Activated naive CD4-positive, alpha-beta T cell treated with anti-CD3 and anti-CD28 coated beads, Interleukin-2, amount 10 ng/mL, durations not matched to agents 7 days and 5 days (primary cell): ENCODE results near the gene CCDC137.
A peak's percentile ranks its signal among the peaks of the same experiment; 100 is the strongest.

Experiments used
- CTCF ChIA-PET: fragments of 350-600 bp; sonication (Branson Sonifier 250); formaldehyde crosslinking; loops from one replicate; lab custom pipeline; 2021; ENCODE audit warnings: antibody characterized with exemption; lab: Charles Lee
- DNase-seq: peaks from one replicate; pipeline ENCODE4 v3.0.0-alpha.2; 2020
- H3K27ac Mint-ChIP-seq: one replicate; pipeline ENCODE4 v1.8.0; 2021; ENCODE audit warnings: mild to moderate bottlenecking, moderate library complexity, mixed read lengths
- H3K27me3 Mint-ChIP-seq: one replicate; pipeline ENCODE4 v1.8.0; 2021; ENCODE audit warnings: mild to moderate bottlenecking, mixed read lengths
- H3K36me3 Mint-ChIP-seq: one replicate; pipeline ENCODE4 v1.8.0; 2021; ENCODE audit warnings: mixed read lengths
- H3K4me1 Mint-ChIP-seq: one replicate; pipeline ENCODE4 v1.8.0; 2021; ENCODE audit warnings: mixed read lengths
- H3K4me3 Mint-ChIP-seq: one replicate; pipeline ENCODE4 v1.8.0; 2021; ENCODE audit warnings: mild to moderate bottlenecking, moderate library complexity, mixed read lengths
- H3K9me3 Mint-ChIP-seq: one replicate; pipeline ENCODE4 v1.8.0; 2021; ENCODE audit warnings: mixed read lengths

The CCDC137 gene

GRCh38 chr17:81644976-81645952 lies 21.3 kb upstream of the CCDC137 start:
- Mint-ChIP-seq H3K4me3 (no peak overlapping the region), H3K27me3 (peaks cover 43% of the 10 kb centered on the region), H3K36me3 (peaks cover 2% of the 10 kb centered on the region), H3K4me1 (no peaks in the 10 kb centered on the region), H3K27ac (no peak overlapping the region), H3K9me3 (peaks cover 6% of the 10 kb centered on the region)
- CTCF ChIA-PET, result no interaction called here
- no peak for DNase-seq

DNA sequence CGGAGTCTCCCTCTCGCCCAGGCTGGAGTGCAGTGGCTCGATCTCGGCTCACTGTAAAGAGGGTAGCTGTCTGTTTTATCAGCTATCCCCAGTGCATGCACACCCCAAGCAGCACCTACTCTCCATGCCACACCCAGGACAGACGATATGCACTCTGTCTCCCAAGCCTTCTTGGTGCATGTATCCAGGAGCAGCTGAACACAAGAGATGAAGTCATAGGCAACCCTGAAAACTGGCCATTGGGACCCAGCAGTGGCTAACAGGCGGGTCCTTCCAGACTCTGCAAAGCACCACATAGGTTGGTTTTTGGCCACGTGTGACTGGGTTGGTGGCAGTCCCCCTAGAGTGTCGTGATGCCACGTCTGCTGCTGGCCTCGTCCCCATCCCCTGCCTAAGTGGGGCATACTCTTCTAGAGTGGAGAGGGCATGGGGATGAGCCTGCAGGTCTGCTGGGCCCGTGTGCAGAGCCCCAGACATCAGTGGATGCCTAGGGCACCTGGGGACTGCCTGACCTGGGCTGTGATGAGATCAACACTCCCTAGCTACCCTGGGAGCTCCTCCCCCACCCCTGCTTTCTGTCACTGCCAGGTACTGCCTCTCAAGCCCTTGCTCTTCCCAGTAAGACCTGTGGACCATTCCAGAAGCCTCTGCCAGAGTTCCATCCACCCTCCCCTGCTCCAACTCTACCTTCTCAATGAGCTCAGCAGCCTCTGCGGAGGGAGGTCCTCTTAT lies 19.5 kb upstream of the CCDC137 start:
- H3K36me3 Mint-ChIP-seq, result peaks cover 2% of the 10 kb centered on the region
- H3K4me1 Mint-ChIP-seq, result peaks cover 5% of the 10 kb centered on the region
- CTCF ChIA-PET, result interaction anchor here (0.6 kb wide), 1 partner anchor 18 kb away, joined by 3 read pairs; no protein-coding TSS in a partner anchor
- H3K4me3 Mint-ChIP-seq, result no peak overlapping the region
- no peak overlapping the region for H3K27ac Mint-ChIP-seq
- H3K27me3 Mint-ChIP-seq, result peaks cover 58% of the 10 kb centered on the region
- no peak for DNase-seq
- peaks cover 6% of the 10 kb centered on the region for H3K9me3 Mint-ChIP-seq

GRCh38 chr17:81647640-81648012 lies 18.9 kb upstream of the CCDC137 start:
- Mint-ChIP-seq H3K4me3 (no peak overlapping the region), H3K4me1 (peaks cover 5% of the 10 kb centered on the region), H3K9me3 (peaks cover 6% of the 10 kb centered on the region), H3K36me3 (peaks cover 2% of the 10 kb centered on the region), H3K27ac (no peak overlapping the region), H3K27me3 (peaks cover 58% of the 10 kb centered on the region)
- DNase-seq, result no peak
- CTCF ChIA-PET, result no interaction called here

- Mint-ChIP-seq H3K4me1 (peaks cover 7% of the 10 kb centered on the region), H3K4me3 (no peak overlapping the region), H3K36me3 (peaks cover 2% of the 10 kb centered on the region), H3K27ac (no peak overlapping the region), H3K27me3 (peaks cover 58% of the 10 kb centered on the region), H3K9me3 (peaks cover 6% of the 10 kb centered on the region)
- no peak for DNase-seq
- CTCF ChIA-PET, result no interaction called here
Measured at GRCh38 chr17:81648013-81648706, 18.4 kb upstream of the CCDC137 start.

DNA sequence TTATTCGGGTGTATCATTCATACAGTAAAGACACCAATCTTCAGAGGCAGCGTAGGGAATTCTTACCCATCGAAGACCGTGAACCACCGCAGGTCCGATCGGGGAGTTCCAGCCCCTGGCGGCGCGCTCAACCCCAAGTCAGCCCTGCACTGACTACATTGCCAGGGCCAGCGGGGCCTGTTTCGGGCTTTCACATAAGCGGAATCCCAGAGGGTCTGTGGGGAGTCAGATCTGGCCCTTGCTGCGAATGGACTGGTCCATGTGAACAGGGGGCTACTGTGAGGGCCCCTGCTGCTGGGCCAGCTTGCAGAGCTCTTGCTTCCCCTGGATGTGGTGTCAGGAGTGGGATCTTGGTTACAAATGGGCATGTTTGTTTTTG lies 17.8 kb upstream of the CCDC137 start:
- Mint-ChIP-seq H3K4me3 (no peak overlapping the region), H3K9me3 (peaks cover 6% of the 10 kb centered on the region), H3K27ac (no peak overlapping the region), H3K27me3 (peaks cover 62% of the 10 kb centered on the region), H3K36me3 (peaks cover 4% of the 10 kb centered on the region), H3K4me1 (peaks cover 12% of the 10 kb centered on the region)
- DNase-seq, result no peak
- CTCF ChIA-PET, result interaction anchor here (0.7 kb wide), 1 partner anchor 1393 kb away, joined by 3 read pairs; no protein-coding TSS in a partner anchor

GRCh38 chr17:81650951-81651350 lies 15.6 kb upstream of the CCDC137 start:
- H3K4me1 Mint-ChIP-seq, result peaks cover 23% of the 10 kb centered on the region
- DNase-seq, result no peak
- peaks cover 4% of the 10 kb centered on the region for H3K36me3 Mint-ChIP-seq
- no peak overlapping the region for H3K4me3 Mint-ChIP-seq
- CTCF ChIA-PET, result interaction anchor here (0.5 kb wide), 1 partner anchor 90 kb away, joined by 3 read pairs; no protein-coding TSS in a partner anchor
- no peak overlapping the region for H3K27ac Mint-ChIP-seq
- peaks cover 6% of the 10 kb centered on the region for H3K9me3 Mint-ChIP-seq
- H3K27me3 Mint-ChIP-seq, result peaks cover 60% of the 10 kb centered on the region

GRCh38 chr17:81651692-81652091 lies 14.8 kb upstream of the CCDC137 start:
- Mint-ChIP-seq H3K4me3 (peak overlapping the region; percentile 45), H3K27ac (no peak overlapping the region), H3K4me1 (peaks cover 26% of the 10 kb centered on the region), H3K36me3 (peaks cover 4% of the 10 kb centered on the region), H3K27me3 (peaks cover 53% of the 10 kb centered on the region), H3K9me3 (peaks cover 6% of the 10 kb centered on the region)
- CTCF ChIA-PET, result no interaction called here
- DNase-seq, result no peak

- peaks cover 4% of the 10 kb centered on the region for H3K36me3 Mint-ChIP-seq
- H3K27me3 Mint-ChIP-seq, result peaks cover 39% of the 10 kb centered on the region
- peaks cover 34% of the 10 kb centered on the region for H3K4me1 Mint-ChIP-seq
- H3K27ac Mint-ChIP-seq, result peak overlapping the region; percentile 88
- peak; percentile 61 for DNase-seq
- peak overlapping the region; percentile 85 for H3K4me3 Mint-ChIP-seq
- CTCF ChIA-PET, result no interaction called here
- H3K9me3 Mint-ChIP-seq, result peaks cover 6% of the 10 kb centered on the region
Measured at GRCh38 chr17:81652906-81653771, 13.4 kb upstream of the CCDC137 start.

DNA sequence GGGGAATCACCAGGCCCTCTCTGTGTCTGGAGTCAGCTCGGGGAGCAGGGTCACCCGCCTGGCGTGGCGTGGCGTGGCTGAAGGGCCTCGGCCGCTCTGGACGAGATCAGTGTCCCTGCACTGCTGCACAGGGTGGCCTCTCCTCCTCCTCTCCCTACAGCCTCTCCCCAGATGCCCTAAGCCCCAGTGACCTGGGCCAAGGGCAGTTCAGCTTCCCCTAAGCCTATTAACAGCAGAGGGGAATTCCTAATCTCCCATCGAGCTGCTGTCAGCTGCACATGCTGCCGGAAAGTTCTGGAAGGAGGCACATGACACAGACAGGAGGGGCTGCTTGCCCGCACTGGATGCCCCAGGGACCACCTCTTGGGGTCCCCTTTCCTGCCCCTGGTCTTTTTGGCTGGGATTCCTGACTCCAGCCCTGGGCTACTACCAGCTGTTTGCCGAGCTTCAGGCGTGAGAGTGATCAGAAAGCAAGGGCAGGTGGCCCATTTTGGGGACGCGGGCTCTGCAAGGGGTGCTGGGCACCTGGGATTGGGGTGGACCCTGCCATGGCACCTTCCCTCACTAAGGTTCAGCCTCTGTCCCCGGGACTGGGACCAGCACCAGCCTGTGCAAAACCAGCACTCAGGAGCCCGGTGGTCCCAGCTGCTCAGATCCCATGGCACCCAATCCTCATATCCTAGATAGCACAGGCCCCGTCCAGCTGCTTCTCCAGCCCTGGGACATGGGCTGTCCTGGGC lies 11.0 kb upstream of the CCDC137 start:
- Mint-ChIP-seq H3K27ac (no peak overlapping the region), H3K4me3 (no peak overlapping the region), H3K36me3 (peaks cover 2% of the 10 kb centered on the region), H3K4me1 (peaks cover 34% of the 10 kb centered on the region), H3K9me3 (no peaks in the 10 kb centered on the region), H3K27me3 (peaks cover 17% of the 10 kb centered on the region)
- no peak for DNase-seq
- CTCF ChIA-PET, result interaction anchor here (1.1 kb wide), 1 partner anchor 10 kb away, joined by 3 read pairs; no protein-coding TSS in a partner anchor

- Mint-ChIP-seq H3K27ac (peak within 1 kb of the TSS; percentile 67), H3K9me3 (no peaks in the 10 kb centered on the region), H3K36me3 (peaks cover 2% of the 10 kb centered on the region), H3K4me1 (peaks cover 36% of the 10 kb centered on the region), H3K4me3 (no peak within 1 kb of the TSS), H3K27me3 (peaks cover 13% of the 10 kb centered on the region)
- DNase-seq, result no peak
- CTCF ChIA-PET, result interaction anchor here (1.1 kb wide), 1 partner anchor 9 kb away, joined by 3 read pairs; no protein-coding TSS in a partner anchor
Measured at GRCh38 chr17:81656118-81656743, 10.3 kb upstream of the CCDC137 start, which contains the start of gene PDE6G. PDE6G (minus strand) TSS chr17:81656542; CDS start chr17:81653305, 3,237 bp downstream.

DNA sequence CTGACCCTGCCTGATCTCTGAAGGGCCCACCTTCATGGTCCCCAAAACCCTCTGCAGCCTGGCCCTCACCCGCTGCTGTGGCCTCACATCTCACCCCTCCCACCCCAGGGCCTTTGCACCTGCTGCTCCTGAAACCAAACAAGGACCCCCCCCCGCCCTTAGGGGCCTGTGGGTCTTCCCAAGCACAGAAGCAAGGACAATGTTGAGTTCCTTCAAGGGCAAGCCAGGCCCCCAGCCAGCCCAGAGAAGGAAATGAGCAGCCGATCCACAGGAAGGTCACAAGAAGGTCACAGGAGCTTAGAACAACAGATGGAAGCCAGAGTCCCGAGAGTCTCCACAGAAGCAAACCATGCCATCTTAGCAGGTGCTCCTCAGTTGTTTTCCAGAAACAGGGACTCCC lies 9.7 kb upstream of the CCDC137 start:
- peaks cover 35% of the 10 kb centered on the region for H3K4me1 Mint-ChIP-seq
- H3K36me3 Mint-ChIP-seq, result peaks cover 2% of the 10 kb centered on the region
- H3K27me3 Mint-ChIP-seq, result peaks cover 7% of the 10 kb centered on the region
- H3K4me3 Mint-ChIP-seq, result no peak overlapping the region
- no peaks in the 10 kb centered on the region for H3K9me3 Mint-ChIP-seq
- DNase-seq, result no peak
- peak overlapping the region; percentile 67 for H3K27ac Mint-ChIP-seq
- CTCF ChIA-PET, result no interaction called here

GRCh38 chr17:81659038-81659437 lies 7.5 kb upstream of the CCDC137 start:
- H3K9me3 Mint-ChIP-seq, result no peaks in the 10 kb centered on the region
- H3K4me3 Mint-ChIP-seq, result no peak overlapping the region
- CTCF ChIA-PET, result no interaction called here
- H3K27me3 Mint-ChIP-seq, result no peaks in the 10 kb centered on the region
- H3K36me3 Mint-ChIP-seq, result no peaks in the 10 kb centered on the region
- H3K4me1 Mint-ChIP-seq, result peaks cover 37% of the 10 kb centered on the region
- no peak for DNase-seq
- no peak overlapping the region for H3K27ac Mint-ChIP-seq
